HepG2 (cell line): ENCODE data around the gene TNFRSF6B. TPM values are rescaled to one million over a fixed set of nuclear protein-coding genes. Genes with fewer than 3 reads are reported as not detected.

ENCODE experiments used
- ARNT2 ChIP-seq: sonication (generic); formaldehyde crosslinking; IDR thresholded peaks from 2 replicates; pipeline ENCODE4 v1.8.0; 2022; ENCODE audit warnings: mild to moderate bottlenecking, low read depth, missing genetic modification reagents, moderate library complexity
- HMG20A ChIP-seq: IDR thresholded peaks from 2 replicates; pipeline ENCODE4 v1.6.1; 2016; ENCODE audit warnings: borderline replicate concordance
- RARG ChIP-seq: sonication (generic); formaldehyde crosslinking; IDR thresholded peaks from 2 replicates; pipeline ENCODE4 v1.4.0; 2020; ENCODE audit warnings: low read depth, mild to moderate bottlenecking, missing genetic modification reagents
- RERE ChIP-seq: IDR thresholded peaks from 2 replicates; pipeline ENCODE4 v1.6.1; 2016; ENCODE audit warnings: low read depth, missing genetic modification reagents, missing compliant biosample characterization
- TBX3 ChIP-seq: fragments of 450-650 bp; IDR thresholded peaks from 2 replicates; pipeline ENCODE4 v1.6.1; 2017; ENCODE audit warnings: antibody characterized with exemption, mild to moderate bottlenecking, inconsistent platforms, borderline replicate concordance
- ZFP90 ChIP-seq: sonication (generic); formaldehyde crosslinking; IDR thresholded peaks from 2 replicates; pipeline ENCODE4 v1.8.0; 2022; ENCODE audit warnings: missing genetic modification reagents, mild to moderate bottlenecking, inconsistent platforms, borderline replicate concordance
- ZNF382 ChIP-seq: sonication (generic); formaldehyde crosslinking; IDR thresholded peaks from 2 replicates; pipeline ENCODE4 v1.5.0; 2020; ENCODE audit warnings: missing genetic modification reagents, mild to moderate bottlenecking, borderline replicate concordance
- ZNF414 ChIP-seq: sonication (generic); formaldehyde crosslinking; IDR thresholded peaks from 2 replicates; pipeline ENCODE4 v1.5.0; 2020; ENCODE audit warnings: missing genetic modification reagents
- ZNF451 ChIP-seq: sonication (generic); formaldehyde crosslinking; IDR thresholded peaks from 2 replicates; pipeline ENCODE4 v1.5.0; 2020; ENCODE audit warnings: mild to moderate bottlenecking, missing genetic modification reagents
- ZNF776 ChIP-seq: sonication (generic); formaldehyde crosslinking; IDR thresholded peaks from 2 replicates; pipeline ENCODE4 v1.4.0; 2020; ENCODE audit warnings: mild to moderate bottlenecking, missing genetic modification reagents
- ZSCAN22 ChIP-seq: sonication (generic); formaldehyde crosslinking; IDR thresholded peaks from 2 replicates; pipeline ENCODE4 v1.4.0; 2020; ENCODE audit warnings: mild to moderate bottlenecking, missing genetic modification reagents
- polyA plus RNA-seq, 8 experiments: library from polyadenylated mRNA; depleted of rRNA in 3 of 8; stranded (reverse) in 7 of 8; unstranded in 1 of 8; fragments of >200 nt; fragmentation: Illumina TruSeq in 4 of 8; extraction: Trizol in 4 of 8; gene quantifications; 2 replicates each; pipeline versions ENCODE4 v1.2.1 to v1.2.3, GENCODE V29; 2011 to 2016; ENCODE audit warnings: low read depth in 4 of 8, missing spikeins in 1 of 8, mixed read lengths in 1 of 8; ENCODE audit not compliant: insufficient read depth in 1 of 8
- total RNA-seq, 5 experiments: library from RNA; depleted of rRNA; stranded (reverse); fragments of >200 nt; fragmentation: Illumina TruSeq; extraction: Trizol; gene quantifications; 2 replicates each; pipeline ENCODE4 v1.2.3, GENCODE V29; 2016; ENCODE audit warnings: low read depth in 1 of 5
- TF ChIP-seq, protein P1 (sequence below): IDR thresholded peaks from 2 replicates; pipeline ENCODE4 v1.6.1; 2016; ENCODE audit warnings: mild to moderate bottlenecking
- TF ChIP-seq, protein P2 (sequence below): sonication (generic); formaldehyde crosslinking; IDR thresholded peaks from 2 replicates; pipeline ENCODE4 v1.8.0; 2022; ENCODE audit warnings: missing genetic modification reagents, mild to moderate bottlenecking, inconsistent platforms, borderline replicate concordance
- TF ChIP-seq, protein P3 (sequence below): sonication (generic); formaldehyde crosslinking; IDR thresholded peaks from 2 replicates; pipeline ENCODE4 v1.4.0; 2020; ENCODE audit warnings: missing genetic modification reagents
- TF ChIP-seq, protein P4 (sequence below): sonication (generic); formaldehyde crosslinking; conservative IDR thresholded peaks from 2 replicates; pipeline ENCODE4 v1.8.0; 2022; ENCODE audit warnings: mild to moderate bottlenecking, moderate library complexity, missing genetic modification reagents

The TNFRSF6B gene
- total and polyA plus RNA-seq, 2 of the 13 experiments (the other 11 are each of a cell fraction or from before 2014, with no cell fraction given), result 0.24 TPM; not detected in 1

GRCh38 chr20:63736893-63737694 lies 40.6 kb downstream of the TNFRSF6B start (continued):
- TF ChIP-seq TBX3, result no peak
- TF ChIP-seq RARG, result no peak
- TF ChIP-seq, protein P1, sequence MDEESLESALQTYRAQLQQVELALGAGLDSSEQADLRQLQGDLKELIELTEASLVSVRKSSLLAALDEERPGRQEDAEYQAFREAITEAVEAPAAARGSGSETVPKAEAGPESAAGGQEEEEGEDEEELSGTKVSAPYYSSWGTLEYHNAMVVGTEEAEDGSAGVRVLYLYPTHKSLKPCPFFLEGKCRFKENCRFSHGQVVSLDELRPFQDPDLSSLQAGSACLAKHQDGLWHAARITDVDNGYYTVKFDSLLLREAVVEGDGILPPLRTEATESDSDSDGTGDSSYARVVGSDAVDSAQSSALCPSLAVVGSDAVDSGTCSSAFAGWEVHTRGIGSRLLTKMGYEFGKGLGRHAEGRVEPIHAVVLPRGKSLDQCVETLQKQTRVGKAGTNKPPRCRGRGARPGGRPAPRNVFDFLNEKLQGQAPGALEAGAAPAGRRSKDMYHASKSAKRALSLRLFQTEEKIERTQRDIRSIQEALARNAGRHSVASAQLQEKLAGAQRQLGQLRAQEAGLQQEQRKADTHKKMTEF, result peak; percentile 66
- 0 out of 2 replicates have a peak, but pooled peaks have one; percentile 65 for TF ChIP-seq ZFP90 (CRISPR knock-in tag)
- peak; percentile 72; the same call in 1 of the 2 replicates for TF ChIP-seq ARNT2 (CRISPR knock-in tag)
- TF ChIP-seq ZNF382, result no peak
- 0 out of 2 replicates have a peak, but pooled peaks have one; percentile 11 for TF ChIP-seq ZSCAN22 (CRISPR knock-in tag)
- no peak for TF ChIP-seq ZNF414 (CRISPR knock-in tag)
- TF ChIP-seq ZNF776 (CRISPR knock-in tag), result peak; percentile 47
- TF ChIP-seq, protein P2, sequence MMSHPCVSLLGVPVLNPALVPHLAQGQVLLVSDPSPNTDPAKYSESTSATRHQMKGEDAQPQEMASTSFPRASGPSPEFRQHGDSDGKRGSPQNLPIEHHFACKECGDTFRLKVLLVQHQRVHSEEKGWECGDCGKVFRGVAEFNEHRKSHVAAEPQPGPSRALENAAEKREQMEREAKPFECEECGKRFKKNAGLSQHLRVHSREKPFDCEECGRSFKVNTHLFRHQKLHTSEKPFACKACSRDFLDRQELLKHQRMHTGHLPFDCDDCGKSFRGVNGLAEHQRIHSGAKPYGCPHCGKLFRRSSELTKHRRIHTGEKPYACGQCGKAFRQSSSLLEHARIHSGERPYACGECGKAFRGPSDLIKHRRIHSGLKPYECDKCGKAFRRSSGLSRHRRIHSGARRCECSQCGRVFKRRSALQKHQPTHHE, result no peak
- TF ChIP-seq ZNF451, result no peak; the same call in 1 of the 2 replicates
- no peak for TF ChIP-seq RERE (CRISPR knock-in tag)
- TF ChIP-seq, protein P3, sequence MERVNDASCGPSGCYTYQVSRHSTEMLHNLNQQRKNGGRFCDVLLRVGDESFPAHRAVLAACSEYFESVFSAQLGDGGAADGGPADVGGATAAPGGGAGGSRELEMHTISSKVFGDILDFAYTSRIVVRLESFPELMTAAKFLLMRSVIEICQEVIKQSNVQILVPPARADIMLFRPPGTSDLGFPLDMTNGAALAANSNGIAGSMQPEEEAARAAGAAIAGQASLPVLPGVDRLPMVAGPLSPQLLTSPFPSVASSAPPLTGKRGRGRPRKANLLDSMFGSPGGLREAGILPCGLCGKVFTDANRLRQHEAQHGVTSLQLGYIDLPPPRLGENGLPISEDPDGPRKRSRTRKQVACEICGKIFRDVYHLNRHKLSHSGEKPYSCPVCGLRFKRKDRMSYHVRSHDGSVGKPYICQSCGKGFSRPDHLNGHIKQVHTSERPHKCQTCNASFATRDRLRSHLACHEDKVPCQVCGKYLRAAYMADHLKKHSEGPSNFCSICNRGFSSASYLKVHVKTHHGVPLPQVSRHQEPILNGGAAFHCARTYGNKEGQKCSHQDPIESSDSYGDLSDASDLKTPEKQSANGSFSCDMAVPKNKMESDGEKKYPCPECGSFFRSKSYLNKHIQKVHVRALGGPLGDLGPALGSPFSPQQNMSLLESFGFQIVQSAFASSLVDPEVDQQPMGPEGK (CRISPR knock-in tag), result peak; percentile 67
- TF ChIP-seq HMG20A (CRISPR knock-in tag), result no peak
- TF ChIP-seq, protein P4, sequence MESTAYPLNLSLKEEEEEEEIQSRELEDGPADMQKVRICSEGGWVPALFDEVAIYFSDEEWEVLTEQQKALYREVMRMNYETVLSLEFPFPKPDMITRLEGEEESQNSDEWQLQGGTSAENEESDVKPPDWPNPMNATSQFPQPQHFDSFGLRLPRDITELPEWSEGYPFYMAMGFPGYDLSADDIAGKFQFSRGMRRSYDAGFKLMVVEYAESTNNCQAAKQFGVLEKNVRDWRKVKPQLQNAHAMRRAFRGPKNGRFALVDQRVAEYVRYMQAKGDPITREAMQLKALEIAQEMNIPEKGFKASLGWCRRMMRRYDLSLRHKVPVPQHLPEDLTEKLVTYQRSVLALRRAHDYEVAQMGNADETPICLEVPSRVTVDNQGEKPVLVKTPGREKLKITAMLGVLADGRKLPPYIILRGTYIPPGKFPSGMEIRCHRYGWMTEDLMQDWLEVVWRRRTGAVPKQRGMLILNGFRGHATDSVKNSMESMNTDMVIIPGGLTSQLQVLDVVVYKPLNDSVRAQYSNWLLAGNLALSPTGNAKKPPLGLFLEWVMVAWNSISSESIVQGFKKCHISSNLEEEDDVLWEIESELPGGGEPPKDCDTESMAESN, result no peak
